ENCODE data around the gene KREMEN1.
"Not testable (repeated sequence)": the region's sequence is repeated elsewhere in the genome, so short reads cannot be mapped to it uniquely, and the experiment has no call there.

The KREMEN1 gene

GRCh38 chr22:29078036-29078868 is 5.4 kb downstream of the KREMEN1 start:
- DNase-seq (ENCODE audit: low read depth in 3 of 3): no peak

DNA sequence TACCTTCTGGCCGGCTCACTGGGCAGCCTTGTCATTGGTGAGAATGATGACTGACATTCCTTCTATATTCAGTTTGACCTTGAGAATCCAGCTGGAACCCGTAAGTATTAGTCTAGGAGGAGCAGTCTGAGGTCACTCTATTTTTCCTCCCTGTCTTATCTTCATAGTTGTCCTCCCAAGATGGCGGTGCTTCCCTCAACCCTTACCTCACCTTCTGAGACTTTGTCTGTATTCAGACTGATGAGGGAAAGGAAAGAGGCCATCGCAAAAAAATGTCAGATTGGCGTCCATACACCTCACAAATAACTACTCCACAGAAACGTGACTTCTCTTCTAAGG is 6.0 kb downstream of the KREMEN1 start:
- no peak for DNase-seq (ENCODE audit: low read depth in 3 of 3)

GRCh38 chr22:29079218-29079901 is 6.5 kb downstream of the KREMEN1 start:
- DNase-seq (ENCODE audit: low read depth in 3 of 3): no peak

DNA sequence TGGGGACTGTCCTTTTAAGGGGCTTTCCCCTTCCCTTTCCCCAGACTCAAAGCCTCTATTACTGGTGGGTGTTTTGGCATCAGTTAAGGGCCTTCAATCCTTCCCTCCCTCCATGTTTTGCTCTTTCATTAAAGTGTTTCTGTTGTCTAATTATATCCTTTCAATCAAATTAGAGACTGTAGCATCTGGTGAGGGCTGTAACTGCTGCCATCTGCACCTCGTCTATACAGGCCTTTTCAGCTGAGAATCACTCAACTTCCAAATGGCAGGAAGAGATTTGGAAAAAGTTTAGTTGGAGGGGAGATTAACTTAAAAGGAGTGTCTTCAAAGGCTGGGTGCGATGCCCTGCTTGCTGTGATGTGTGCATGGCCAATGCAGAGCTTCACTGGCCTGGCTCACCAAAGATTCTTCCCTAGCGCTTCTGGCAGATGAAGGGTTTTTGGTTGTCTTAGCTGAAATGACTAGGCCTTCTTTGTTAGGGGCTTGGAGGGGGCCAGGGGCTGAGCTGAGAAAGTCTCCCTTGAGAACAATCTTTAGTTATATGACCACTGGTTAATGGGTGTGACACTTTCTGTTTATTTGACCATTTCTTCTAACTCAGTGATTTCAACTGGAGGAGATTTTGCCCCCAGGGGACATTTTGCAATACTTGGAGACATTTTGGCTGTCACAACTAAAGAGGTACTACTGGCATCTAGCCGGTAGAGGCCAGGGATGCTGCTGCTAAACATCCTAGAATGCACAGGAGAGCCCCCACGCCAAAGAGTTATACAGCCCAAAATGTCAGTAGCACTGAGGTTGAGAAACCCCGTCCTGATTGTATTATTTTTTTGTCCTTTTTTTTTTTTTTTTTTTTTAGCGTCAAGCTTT is 7.5 kb downstream of the KREMEN1 start:
- DNase-seq (ENCODE audit: low read depth in 3 of 3): no peak

- no peak for DNase-seq (ENCODE audit: low read depth in 3 of 3)
These were observed 8.8 kb downstream of the KREMEN1 start for GRCh38 chr22:29081517-29082236.

GRCh38 chr22:29082826-29083545 is 10.2 kb downstream of the KREMEN1 start:
- no peak for DNase-seq (ENCODE audit: low read depth in 3 of 3)

DNA sequence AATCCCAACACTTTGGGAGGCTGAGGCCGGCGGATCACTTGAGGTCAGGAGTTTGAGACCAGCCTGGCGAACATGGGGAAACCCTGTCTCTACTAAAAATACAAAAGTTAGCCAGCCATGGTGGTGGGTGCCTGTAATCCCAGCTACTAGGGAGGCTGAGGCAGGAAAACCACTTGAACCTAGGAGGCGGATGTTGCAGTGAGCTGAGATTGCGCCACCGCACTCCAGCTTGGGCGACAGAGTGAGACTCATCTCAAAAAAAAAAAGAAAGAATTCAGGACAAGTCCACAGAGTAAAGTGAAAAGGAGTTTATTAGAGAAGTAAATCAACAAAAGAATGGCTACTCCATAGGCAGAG is 10.7 kb downstream of the KREMEN1 start:
- not testable (repeated sequence) for DNase-seq (ENCODE audit: low read depth in 3 of 3)

DNA sequence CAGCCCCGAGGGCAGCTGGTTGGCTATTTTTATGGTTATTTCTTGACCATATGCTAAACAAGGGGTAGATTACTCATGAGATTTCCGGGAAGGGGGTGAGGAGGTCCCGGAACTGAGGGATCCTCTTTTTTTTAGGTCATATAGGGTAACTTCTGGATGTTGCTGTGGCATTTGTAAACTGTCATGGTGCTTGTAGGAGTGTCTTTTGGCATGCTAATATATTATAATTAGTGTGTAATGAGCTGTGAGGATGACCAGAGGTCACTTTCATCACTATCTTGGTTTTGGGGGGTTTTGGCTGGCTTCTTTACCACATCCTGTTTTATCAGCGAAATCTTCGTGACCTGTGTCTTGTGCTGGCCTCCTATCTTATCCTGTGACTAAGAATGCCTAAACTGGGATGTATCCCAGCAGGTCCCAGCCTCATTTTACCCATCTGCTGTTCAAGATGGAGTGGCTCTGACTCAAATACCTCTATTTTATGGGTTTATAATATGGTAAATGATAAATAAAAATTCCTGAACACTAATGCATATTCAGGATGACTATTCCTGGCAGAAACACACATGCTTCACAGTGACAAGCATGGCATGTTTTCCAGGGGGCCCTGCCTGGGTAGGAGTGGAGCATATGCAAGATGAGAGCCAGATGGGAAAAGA is 11.2 kb downstream of the KREMEN1 start:
- no peak for DNase-seq (ENCODE audit: low read depth in 3 of 3)

DNA sequence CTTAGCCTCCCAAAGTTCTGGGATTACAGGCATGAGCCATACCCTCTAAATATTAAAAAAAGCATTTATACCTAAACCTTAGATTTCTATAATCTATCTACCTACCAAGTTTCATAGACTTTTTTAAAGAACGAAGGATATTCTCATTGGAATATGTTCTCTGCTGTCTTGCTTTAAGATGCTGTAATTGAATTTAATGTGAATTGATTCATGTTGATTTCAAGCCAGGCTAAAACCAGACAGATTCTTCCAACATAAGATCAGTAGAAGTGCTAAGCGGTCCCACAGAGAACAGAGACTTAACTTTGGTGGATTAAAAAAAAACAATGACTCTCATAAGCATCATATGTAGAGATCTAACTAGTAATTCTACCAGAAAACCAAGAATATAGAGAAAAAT is 14.2 kb downstream of the KREMEN1 start:
- DNase-seq (ENCODE audit: low read depth in 3 of 3): no peak

- no peak for DNase-seq (ENCODE audit: low read depth in 3 of 3)
These were observed 16.0 kb downstream of the KREMEN1 start for GRCh38 chr22:29088809-29089208.

DNA sequence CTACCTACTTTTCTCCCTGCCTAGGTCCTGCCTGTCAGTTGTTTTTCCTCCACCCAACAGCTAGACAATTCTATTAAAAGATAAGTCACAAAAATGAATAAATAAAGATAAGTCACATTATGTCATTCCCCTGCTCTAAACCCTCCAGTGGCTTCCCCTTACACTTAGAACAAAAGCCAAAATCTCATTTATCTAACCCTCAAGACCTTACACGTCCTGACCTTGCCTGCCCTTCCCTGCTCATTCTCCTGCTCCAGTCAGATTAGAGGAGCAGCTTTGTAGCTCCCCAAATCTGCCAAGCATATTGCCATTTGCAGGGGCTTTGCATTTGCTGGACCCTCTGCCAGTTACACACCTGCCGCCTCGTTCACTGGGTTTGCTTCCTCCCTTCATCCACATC is 16.7 kb downstream of the KREMEN1 start:
- DNase-seq (ENCODE audit: low read depth in 3 of 3): no peak

- DNase-seq (ENCODE audit: low read depth in 3 of 3): no peak
These were observed 17.2 kb downstream of the KREMEN1 start for GRCh38 chr22:29090039-29090438.

DNA sequence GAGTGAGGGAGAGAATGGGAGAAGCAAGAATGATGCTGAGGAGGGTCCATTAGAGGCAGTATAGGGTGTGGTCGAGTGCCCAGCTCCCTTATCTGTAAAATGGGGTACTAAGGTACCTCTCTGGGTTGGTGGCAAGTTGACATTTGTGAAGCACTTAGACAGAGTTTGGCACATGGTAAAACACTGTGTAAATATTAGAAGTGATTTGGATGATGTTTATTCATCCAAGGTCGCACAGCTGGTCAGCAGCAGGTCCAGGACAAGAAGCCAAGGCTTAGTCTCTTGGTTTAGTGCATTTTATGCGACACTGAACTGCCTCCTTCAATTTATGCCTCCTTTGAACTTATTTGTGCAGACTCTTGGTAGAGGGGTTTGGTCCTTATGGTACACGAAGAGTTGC is 19.4 kb downstream of the KREMEN1 start:
- no peak for DNase-seq (ENCODE audit: low read depth in 3 of 3)

- no peak for DNase-seq (ENCODE audit: low read depth in 3 of 3)
These were observed 20.2 kb downstream of the KREMEN1 start for GRCh38 chr22:29093030-29093429.

DNA sequence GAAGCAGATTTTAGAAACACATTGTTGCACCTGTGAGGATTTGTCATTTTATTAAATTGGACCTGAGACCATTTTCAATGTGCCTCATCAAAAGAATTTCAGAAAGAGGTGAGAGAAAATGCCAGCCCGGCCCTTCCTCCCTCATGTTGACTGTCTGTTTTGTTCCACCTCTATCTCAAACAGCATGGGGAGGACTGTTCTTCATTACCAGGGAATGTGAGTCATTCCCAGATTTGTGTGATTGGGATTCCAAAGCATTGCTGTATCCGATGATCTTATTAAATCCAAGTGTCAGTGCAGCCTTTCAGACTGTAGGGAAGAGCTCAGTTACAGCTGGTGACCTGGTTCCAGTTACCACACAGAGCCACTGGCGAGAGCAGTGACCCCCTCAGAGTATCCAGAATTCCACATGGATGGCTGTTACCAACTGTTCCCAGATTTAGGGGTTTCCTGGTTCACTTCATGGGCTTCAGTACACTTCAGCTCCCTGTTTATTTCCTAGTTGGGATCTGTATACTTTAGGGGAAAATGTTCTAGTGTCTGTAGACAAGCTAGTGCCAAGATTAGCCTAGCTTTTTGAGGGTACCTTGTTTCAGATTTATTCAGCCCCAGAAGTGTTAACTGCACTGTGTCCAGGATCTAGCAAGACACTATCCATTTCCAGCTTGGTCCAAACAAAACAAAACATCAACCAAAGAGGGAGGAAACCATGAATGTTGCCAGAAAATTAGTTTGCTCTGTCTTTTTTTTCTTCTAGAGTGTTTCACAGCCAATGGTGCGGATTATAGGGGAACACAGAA is 20.9 kb downstream of the KREMEN1 start:
- no peak for DNase-seq (ENCODE audit: low read depth in 3 of 3)

- DNase-seq (ENCODE audit: low read depth in 3 of 3): no peak
These were observed 22.6 kb downstream of the KREMEN1 start for GRCh38 chr22:29095459-29095858.

- no peak for DNase-seq (ENCODE audit: low read depth in 3 of 3)
These were observed 24.2 kb downstream of the KREMEN1 start for GRCh38 chr22:29096736-29097669.

DNA sequence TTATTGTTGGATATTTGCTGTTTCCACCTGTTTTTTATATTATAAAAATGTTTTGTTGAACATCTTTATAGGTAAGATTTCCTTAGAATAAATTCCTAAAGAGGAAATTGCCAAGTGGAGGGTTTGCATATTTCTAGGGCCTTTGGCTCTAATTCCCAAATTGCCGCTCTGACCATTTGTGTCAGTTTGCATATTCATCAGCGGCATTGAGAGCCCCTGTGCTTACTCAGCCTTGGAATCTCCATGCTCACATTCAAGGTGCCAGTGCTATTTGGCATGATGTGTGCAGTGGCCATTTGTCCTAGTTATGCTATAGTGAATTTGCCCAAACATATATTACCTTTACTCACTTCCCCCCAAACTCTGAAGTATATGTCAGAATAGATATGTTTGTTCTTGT is 25.5 kb downstream of the KREMEN1 start:
- no peak for DNase-seq (ENCODE audit: low read depth in 3 of 3)

GRCh38 chr22:29102300-29102699 is 29.5 kb downstream of the KREMEN1 start:
- DNase-seq (ENCODE audit: low read depth in 3 of 3): no peak
